GM12874 (cell line): ENCODE measurements around the gene AMER1.

Experiments used
- CTCF ChIP-seq: IDR thresholded peaks from 2 replicates; pipeline ENCODE4 v1.5.1; 2011; ENCODE audit warnings: low read depth, mild to moderate bottlenecking, control low read depth, low read length, moderate library complexity; ENCODE audit not compliant: insufficient read depth

AMER1 gene

GRCh38 chrX:64204701-64205440 is 637 bp downstream of the AMER1 start:
- no peak for TF ChIP-seq CTCF

GRCh38 chrX:64204252-64204651 is 1.3 kb downstream of the AMER1 start:
- no peak for TF ChIP-seq CTCF

- TF ChIP-seq CTCF: no peak
Observed at GRCh38 chrX:64202808-64203325, 2.6 kb downstream of the AMER1 start.

- TF ChIP-seq CTCF: no peak
Observed at GRCh38 chrX:64198036-64198435, 7.5 kb downstream of the AMER1 start.

- TF ChIP-seq CTCF: no peak
Observed at GRCh38 chrX:64196606-64197005, 8.9 kb downstream of the AMER1 start.

- no peak for TF ChIP-seq CTCF
Observed at GRCh38 chrX:64195862-64196261, 9.6 kb downstream of the AMER1 start.

GRCh38 chrX:64192673-64193072 is 12.8 kb downstream of the AMER1 start:
- TF ChIP-seq CTCF: no peak
